Measurements from ENCODE around the gene DYNLT1.

Gene DYNLT1

DNA sequence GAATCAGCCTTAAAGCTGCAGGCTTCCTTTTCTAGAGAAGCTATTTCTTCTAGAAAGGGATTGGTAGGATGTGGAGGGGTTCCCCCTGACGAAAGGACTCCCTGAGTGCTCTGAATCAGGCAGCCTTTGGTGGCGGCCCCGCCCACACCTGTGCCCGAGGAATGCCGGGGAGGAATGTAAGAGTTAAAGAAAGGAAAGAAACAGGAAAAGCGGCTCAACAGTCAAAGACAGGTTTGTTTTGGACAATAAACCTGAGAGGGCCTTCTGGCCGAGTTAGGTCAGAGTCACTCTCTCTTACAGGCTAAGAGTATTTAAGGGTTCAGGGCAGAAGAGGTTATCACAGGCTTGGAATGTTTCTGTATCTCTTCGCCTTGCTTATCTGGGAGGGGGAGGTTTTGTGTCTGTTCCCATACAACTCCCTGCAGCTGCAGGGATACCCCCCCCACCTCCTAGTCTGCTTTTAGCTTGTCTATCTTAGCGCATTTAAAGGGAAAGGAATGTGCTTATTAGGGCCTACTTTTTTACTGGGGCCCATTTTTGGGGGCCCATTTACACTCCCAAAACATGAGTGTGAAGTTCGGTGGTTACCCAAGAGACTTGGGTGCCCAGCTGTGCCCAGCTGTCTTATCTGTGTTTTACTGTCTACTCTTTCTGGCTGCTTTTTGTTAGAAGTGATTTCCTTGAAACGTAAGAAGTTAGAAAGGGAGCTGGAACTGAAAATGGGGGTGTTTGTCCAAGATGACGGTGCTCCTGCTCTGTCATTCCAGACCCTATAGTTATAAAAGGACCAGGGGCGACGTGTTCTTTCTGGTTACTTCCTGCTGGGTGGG lies 32.8 kb downstream of the DYNLT1 start:
- H4K8ac ChIP-seq (ENCODE audit: low read depth, low read length) = no peak overlapping the region
- H2AFZ ChIP-seq (ENCODE audit: low read length) = no peak overlapping the region
- H3K4ac ChIP-seq (ENCODE audit: low read length) = no peak overlapping the region
- no peak overlapping the region for H3K4me3 ChIP-seq (ENCODE audit: low read length in 2 of 2)
- H3K4me2 ChIP-seq (ENCODE audit: insufficient read depth, low read length, poor library complexity, severe bottlenecking) = no peak overlapping the region
- no peak overlapping the region for H4K91ac ChIP-seq (ENCODE audit: low read depth, low read length, poor library complexity)
- WGBS, 2 donors (ENCODE audit: extremely low coverage in 2 of 2, insufficient read length in 2 of 2, insufficient replicate concordance in 1 of 2) = no CpG with 5 or more reads among the region's 14 CpGs
- H3K36me3 ChIP-seq (replicated peaks in 1 of 2; ENCODE audit: control insufficient read depth in 2 of 2, insufficient read depth in 2 of 2, low read length in 2 of 2) = peaks cover 21 to 74% of the 10 kb centered on the region in 2 donors
- DNase-seq (ENCODE audit: low spot score) = peak; percentile 12
- H3K27ac ChIP-seq (replicated peaks; ENCODE audit: low read length) = peak overlapping the region; percentile 79
- H2BK12ac ChIP-seq (ENCODE audit: low read length) = no peak overlapping the region
- no peaks in the 10 kb centered on the region for H3K79me1 ChIP-seq (ENCODE audit: low read depth, low read length)
- H3K18ac ChIP-seq (ENCODE audit: low read length) = no peak overlapping the region
- no peak overlapping the region for H3K9ac ChIP-seq (ENCODE audit: low read depth, low read length, poor library complexity)
- H3K27me3 ChIP-seq (ENCODE audit: control insufficient read depth in 3 of 3, insufficient read depth in 3 of 3, low read depth in 1 of 3, low read length in 3 of 3) = no peaks in the 10 kb centered on the region
- no peak overlapping the region for H2BK15ac ChIP-seq (ENCODE audit: low read length)
- H3K23ac ChIP-seq (ENCODE audit: low read depth, low read length, poor library complexity) = no peak overlapping the region
- H3K9me3 ChIP-seq (replicated peaks in 1 of 2; ENCODE audit: control insufficient read depth in 2 of 2, insufficient read depth in 1 of 2, low read depth in 1 of 2, low read length in 2 of 2) = no peaks in the 10 kb centered on the region
- no peak overlapping the region for H3K14ac ChIP-seq (ENCODE audit: low read length)
- H3K4me1 ChIP-seq (ENCODE audit: control insufficient read depth in 2 of 2, insufficient read depth in 1 of 2, low read depth in 1 of 2, low read length in 2 of 2) = peaks cover 0 to 13% of the 10 kb centered on the region in 2 donors
- peak overlapping the region; percentile 55 for H2BK5ac ChIP-seq (ENCODE audit: low read length)
- no peak overlapping the region for H2BK120ac ChIP-seq (ENCODE audit: low read depth, low read length)
- no peak overlapping the region for H2AK5ac ChIP-seq (ENCODE audit: low read depth, low read length)

GRCh38 chr6:158611039-158611438 lies 33.5 kb downstream of the DYNLT1 start:
- no CpG with 5 or more reads among the region's 3 CpGs for whole genome bisulfite sequencing, 2 donors (ENCODE audit: extremely low coverage in 2 of 2, insufficient read length in 2 of 2, insufficient replicate concordance in 1 of 2)

DNA sequence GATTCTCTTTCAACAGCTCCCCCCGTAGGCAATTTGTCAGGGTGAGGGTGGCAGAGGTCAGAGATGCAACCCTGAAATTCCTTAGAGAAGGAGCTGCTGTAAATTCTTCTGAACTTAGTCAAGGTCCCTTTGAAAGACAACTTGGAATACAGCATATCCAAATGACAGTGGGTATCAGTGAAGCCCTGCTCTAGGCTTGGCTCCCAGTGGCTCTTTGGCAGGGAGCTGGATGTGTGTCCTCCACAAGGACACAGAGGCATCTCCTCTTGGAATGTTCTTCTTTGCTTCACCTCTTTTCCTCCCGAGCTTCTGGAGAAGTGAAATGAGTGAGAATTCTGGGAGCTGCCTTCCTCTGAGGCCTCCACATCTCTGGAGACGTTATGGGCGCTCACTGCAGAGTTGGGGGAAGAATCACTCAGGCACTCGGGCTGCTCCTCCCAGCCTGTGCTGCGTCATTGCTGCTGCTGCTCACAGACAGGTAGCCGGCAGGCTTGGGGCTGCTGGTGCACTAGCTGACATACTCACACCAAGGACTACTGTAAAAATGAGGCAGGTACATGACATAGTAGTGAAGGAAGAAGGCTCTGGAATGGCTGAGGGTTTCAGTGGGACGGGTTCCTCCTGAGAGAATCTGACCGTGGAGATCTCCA lies 34.1 kb downstream of the DYNLT1 start:
- Histone ChIP-seq H3K9ac (ENCODE audit: low read depth, low read length, poor library complexity) (no peak overlapping the region), H3K4ac (ENCODE audit: low read length) (no peak overlapping the region), H4K91ac (ENCODE audit: low read depth, low read length, poor library complexity) (no peak overlapping the region), H3K4me3 (ENCODE audit: low read length in 2 of 2) (no peak overlapping the region), H3K14ac (ENCODE audit: low read length) (no peak overlapping the region), H3K9me3 (replicated peaks in 1 of 2; ENCODE audit: control insufficient read depth in 2 of 2, insufficient read depth in 1 of 2, low read depth in 1 of 2, low read length in 2 of 2) (no peaks in the 10 kb centered on the region), H3K36me3 (replicated peaks in 1 of 2; ENCODE audit: control insufficient read depth in 2 of 2, insufficient read depth in 2 of 2, low read length in 2 of 2) (peaks cover 24 to 87% of the 10 kb centered on the region in 2 donors), H2BK120ac (ENCODE audit: low read depth, low read length) (no peak overlapping the region), H3K79me1 (ENCODE audit: low read depth, low read length) (peaks cover 1% of the 10 kb centered on the region), H2AK5ac (ENCODE audit: low read depth, low read length) (no peak overlapping the region), H3K27ac (replicated peaks; ENCODE audit: low read length) (no peak overlapping the region), H3K23ac (ENCODE audit: low read depth, low read length, poor library complexity) (no peak overlapping the region), H2BK15ac (ENCODE audit: low read length) (no peak overlapping the region), H3K27me3 (ENCODE audit: control insufficient read depth in 3 of 3, insufficient read depth in 3 of 3, low read depth in 1 of 3, low read length in 3 of 3) (no peaks in the 10 kb centered on the region), H3K18ac (ENCODE audit: low read length) (no peak overlapping the region), H2BK5ac (ENCODE audit: low read length) (peak overlapping the region; percentile 40), H4K8ac (ENCODE audit: low read depth, low read length) (no peak overlapping the region), H3K4me2 (ENCODE audit: insufficient read depth, low read length, poor library complexity, severe bottlenecking) (no peak overlapping the region), H2BK12ac (ENCODE audit: low read length) (no peak overlapping the region), H3K4me1 (ENCODE audit: control insufficient read depth in 2 of 2, insufficient read depth in 1 of 2, low read depth in 1 of 2, low read length in 2 of 2) (peaks cover 0 to 13% of the 10 kb centered on the region in 2 donors), H2AFZ (ENCODE audit: low read length) (no peak overlapping the region)
- no peak for DNase-seq (ENCODE audit: low spot score)
- WGBS, 2 donors (ENCODE audit: extremely low coverage in 2 of 2, insufficient read length in 2 of 2, insufficient replicate concordance in 1 of 2) = no CpG with 5 or more reads among the region's 9 CpGs

More at GRCh38 chr6:158611039-158611438, 33.5 kb downstream of the DYNLT1 start:
- Histone ChIP-seq H3K18ac (ENCODE audit: low read length) (peak overlapping the region; percentile 61), H2AK5ac (ENCODE audit: low read depth, low read length) (no peak overlapping the region), H2BK12ac (ENCODE audit: low read length) (peak overlapping the region; percentile 12), H3K14ac (ENCODE audit: low read length) (no peak overlapping the region), H3K36me3 (replicated peaks in 1 of 2; ENCODE audit: control insufficient read depth in 2 of 2, insufficient read depth in 2 of 2, low read length in 2 of 2) (peaks cover 23 to 81% of the 10 kb centered on the region in 2 donors), H2AFZ (ENCODE audit: low read length) (no peak overlapping the region), H3K27me3 (ENCODE audit: control insufficient read depth in 3 of 3, insufficient read depth in 3 of 3, low read depth in 1 of 3, low read length in 3 of 3) (no peaks in the 10 kb centered on the region), H3K4me2 (ENCODE audit: insufficient read depth, low read length, poor library complexity, severe bottlenecking) (no peak overlapping the region), H3K4me3 (ENCODE audit: low read length in 2 of 2) (no peak overlapping the region), H3K9me3 (replicated peaks in 1 of 2; ENCODE audit: control insufficient read depth in 2 of 2, insufficient read depth in 1 of 2, low read depth in 1 of 2, low read length in 2 of 2) (no peaks in the 10 kb centered on the region), H3K4me1 (ENCODE audit: control insufficient read depth in 2 of 2, insufficient read depth in 1 of 2, low read depth in 1 of 2, low read length in 2 of 2) (peaks cover 0 to 13% of the 10 kb centered on the region in 2 donors), H2BK120ac (ENCODE audit: low read depth, low read length) (no peak overlapping the region), H3K79me1 (ENCODE audit: low read depth, low read length) (no peaks in the 10 kb centered on the region), H3K4ac (ENCODE audit: low read length) (no peak overlapping the region), H2BK15ac (ENCODE audit: low read length) (no peak overlapping the region), H4K8ac (ENCODE audit: low read depth, low read length) (no peak overlapping the region), H2BK5ac (ENCODE audit: low read length) (peak overlapping the region; percentile 55), H3K23ac (ENCODE audit: low read depth, low read length, poor library complexity) (no peak overlapping the region), H3K9ac (ENCODE audit: low read depth, low read length, poor library complexity) (no peak overlapping the region), H3K27ac (replicated peaks; ENCODE audit: low read length) (peak overlapping the region; percentile 79), H4K91ac (ENCODE audit: low read depth, low read length, poor library complexity) (no peak overlapping the region)
- DNase-seq (ENCODE audit: low spot score) = no peak

DNA sequence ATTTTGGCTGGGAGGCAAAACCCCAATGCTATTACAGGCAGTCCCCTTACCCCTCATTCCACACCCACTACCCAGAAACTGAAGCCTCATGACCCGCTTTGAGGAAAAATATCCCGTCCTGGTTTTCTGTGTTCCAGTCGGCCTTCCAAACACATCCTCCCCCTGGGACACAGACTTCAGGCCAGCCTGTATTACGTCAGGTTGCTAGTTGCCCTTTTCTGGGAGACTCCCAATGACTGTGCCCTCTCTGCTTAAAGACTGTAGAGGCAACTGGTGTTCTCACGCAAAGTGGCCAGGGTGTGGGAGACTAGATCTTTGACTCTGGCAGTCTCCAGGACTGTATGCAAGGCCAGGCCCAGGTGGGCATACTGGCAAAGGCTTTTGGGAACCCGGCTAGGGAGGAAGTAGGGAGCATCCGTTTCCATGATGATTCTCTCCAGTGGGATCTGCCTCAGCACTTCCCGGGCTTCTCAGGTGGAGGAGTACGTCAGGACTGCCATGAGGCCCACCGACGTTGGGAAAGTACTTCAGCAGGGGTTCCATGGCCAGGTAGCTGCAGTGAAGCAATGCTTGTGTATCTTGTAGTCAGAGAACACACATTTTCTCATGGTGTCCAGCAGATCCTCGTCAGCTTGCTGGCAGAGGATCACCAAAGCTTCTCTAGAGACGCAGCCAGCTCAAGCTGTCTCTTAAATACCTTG lies 34.9 kb downstream of the DYNLT1 start:
- no peak overlapping the region for H3K4ac ChIP-seq (ENCODE audit: low read length)
- no CpG with 5 or more reads among the region's 13 CpGs for WGBS, 2 donors (ENCODE audit: extremely low coverage in 2 of 2, insufficient read length in 2 of 2, insufficient replicate concordance in 1 of 2)
- no peak overlapping the region for H3K9ac ChIP-seq (ENCODE audit: low read depth, low read length, poor library complexity)
- no peak overlapping the region for H3K14ac ChIP-seq (ENCODE audit: low read length)
- H2AFZ ChIP-seq (ENCODE audit: low read length) = no peak overlapping the region
- H4K91ac ChIP-seq (ENCODE audit: low read depth, low read length, poor library complexity) = no peak overlapping the region
- peaks cover 0 to 13% of the 10 kb centered on the region in 2 donors for H3K4me1 ChIP-seq (ENCODE audit: control insufficient read depth in 2 of 2, insufficient read depth in 1 of 2, low read depth in 1 of 2, low read length in 2 of 2)
- no peak overlapping the region for H3K23ac ChIP-seq (ENCODE audit: low read depth, low read length, poor library complexity)
- no peak overlapping the region for H3K4me2 ChIP-seq (ENCODE audit: insufficient read depth, low read length, poor library complexity, severe bottlenecking)
- no peak overlapping the region for H3K18ac ChIP-seq (ENCODE audit: low read length)
- H2BK15ac ChIP-seq (ENCODE audit: low read length) = no peak overlapping the region
- H4K8ac ChIP-seq (ENCODE audit: low read depth, low read length) = no peak overlapping the region
- no peak overlapping the region for H2BK120ac ChIP-seq (ENCODE audit: low read depth, low read length)
- H2AK5ac ChIP-seq (ENCODE audit: low read depth, low read length) = no peak overlapping the region
- DNase-seq (ENCODE audit: low spot score) = no peak
- H3K4me3 ChIP-seq (ENCODE audit: low read length in 2 of 2) = no peak overlapping the region
- H2BK5ac ChIP-seq (ENCODE audit: low read length) = no peak overlapping the region
- H3K9me3 ChIP-seq (replicated peaks in 1 of 2; ENCODE audit: control insufficient read depth in 2 of 2, insufficient read depth in 1 of 2, low read depth in 1 of 2, low read length in 2 of 2) = no peaks in the 10 kb centered on the region
- H3K27ac ChIP-seq (replicated peaks; ENCODE audit: low read length) = no peak overlapping the region
- H3K36me3 ChIP-seq (replicated peaks in 1 of 2; ENCODE audit: control insufficient read depth in 2 of 2, insufficient read depth in 2 of 2, low read length in 2 of 2) = peaks cover 24 to 88% of the 10 kb centered on the region in 2 donors
- no peaks in the 10 kb centered on the region for H3K27me3 ChIP-seq (ENCODE audit: control insufficient read depth in 3 of 3, insufficient read depth in 3 of 3, low read depth in 1 of 3, low read length in 3 of 3)
- H3K79me1 ChIP-seq (ENCODE audit: low read depth, low read length) = peaks cover 1% of the 10 kb centered on the region
- H2BK12ac ChIP-seq (ENCODE audit: low read length) = no peak overlapping the region
